Measurements from ENCODE around the gene MRPL2. TPM values are rescaled to one million over a fixed set of nuclear protein-coding genes. Genes with fewer than 3 reads are reported as not detected.

Gene MRPL2
- total RNA-seq, 1 experiment from 2014 or later = 123 TPM

- Mint-ChIP-seq H3K4me3 (ENCODE audit: unreplicated experiment) (peak overlapping the region; percentile 89), H3K9me3 (ENCODE audit: unreplicated experiment) (no peaks in the 10 kb centered on the region), H3K36me3 (ENCODE audit: insufficient read depth, unreplicated experiment) (peaks cover 49% of the 10 kb centered on the region), H3K27me3 (ENCODE audit: insufficient read depth, unreplicated experiment) (no peaks in the 10 kb centered on the region), H3K27ac (ENCODE audit: unreplicated experiment) (peak overlapping the region; percentile 80), H3K4me1 (ENCODE audit: low read depth, unreplicated experiment) (peaks cover 21% of the 10 kb centered on the region)
- Histone ChIP-seq H3K36me3 (ENCODE audit: control insufficient read depth, insufficient read depth, low read length) (peaks cover 3% of the 10 kb centered on the region), H3K4me3 (ENCODE audit: low read depth, low read length) (peak overlapping the region; percentile 63), H3K9me3 (no peaks in the 10 kb centered on the region), H3K27me3 (replicated peaks; ENCODE audit: control insufficient read depth, insufficient read depth, low read length) (no peaks in the 10 kb centered on the region), H3K4me1 (0 out of 2 replicates have a peak, but pooled peaks cover 4% of the 10 kb centered on the region)
- no TSS peak for BruUV-seq (replicated peaks)
- intact Hi-C loops (cut with micrococcal nuclease; ENCODE audit: unreplicated experiment) = no loop called here
- CTCF ChIA-PET = interaction anchor here (0.6 to 2.0 kb wide), 4 partner anchors 17 to 131 kb away, joined by 3 to 14 read pairs (median 7); partner anchors contain the start of genes CNPY3 and PEX6
- POLR2A ChIA-PET = interaction anchor here (0.6 to 2.2 kb wide), 10 partner anchors 11 to 1375 kb away, joined by 3 to 24 read pairs (median 6); partner anchors contain the start of genes CNPY3, CUL7, KLC4 and MRPL2
- no peak for DNase-seq
- no peak for TF ChIP-seq CTCF (IDR thresholded peaks at IDR 0.05; ENCODE audit: insufficient read depth in 1 of 2, low read depth in 1 of 2, low read length in 1 of 2, severe bottlenecking in 1 of 2, unreplicated experiment in 1 of 2)
Measured at GRCh38 chr6:43013097-43013842, 46.0 kb downstream of the MRPL2 start.

GRCh38 chr6:43012364-43012763 is 46.9 kb downstream of the MRPL2 start:
- intact Hi-C loops (cut with micrococcal nuclease; ENCODE audit: unreplicated experiment) = no loop called here
- CTCF ChIA-PET = interaction anchor here (0.9 kb wide), 1 partner anchor 41 kb away, joined by 3 read pairs; the partner anchor contains the start of gene CUL7
- no TSS peak for BruUV-seq (replicated peaks)

GRCh38 chr6:43011207-43011606 is 48.0 kb downstream of the MRPL2 start:
- POLR2A ChIA-PET = no interaction called here
- CTCF ChIA-PET = interaction anchor here (0.6 kb wide), 1 partner anchor 478 kb away, joined by 3 read pairs; no protein-coding TSS in a partner anchor
- Mint-ChIP-seq H3K4me1 (ENCODE audit: low read depth, unreplicated experiment) (peaks cover 21% of the 10 kb centered on the region), H3K36me3 (ENCODE audit: insufficient read depth, unreplicated experiment) (peaks cover 55% of the 10 kb centered on the region), H3K27ac (ENCODE audit: unreplicated experiment) (no peak overlapping the region), H3K9me3 (ENCODE audit: unreplicated experiment) (no peaks in the 10 kb centered on the region), H3K4me3 (ENCODE audit: unreplicated experiment) (no peak overlapping the region), H3K27me3 (ENCODE audit: insufficient read depth, unreplicated experiment) (no peaks in the 10 kb centered on the region)
- BruUV-seq (replicated peaks) = no TSS peak
- peaks cover 3% of the 10 kb centered on the region for H3K36me3 ChIP-seq (ENCODE audit: control insufficient read depth, insufficient read depth, low read length)
- no peak for DNase-seq
- no peak overlapping the region for H3K4me3 ChIP-seq (ENCODE audit: low read depth, low read length)
- no peaks in the 10 kb centered on the region for H3K9me3 ChIP-seq
- TF ChIP-seq CTCF (IDR thresholded peaks at IDR 0.05; ENCODE audit: insufficient read depth in 1 of 2, low read depth in 1 of 2, low read length in 1 of 2, severe bottlenecking in 1 of 2, unreplicated experiment in 1 of 2) = no peak
- 0 out of 2 replicates have a peak, but pooled peaks cover 4% of the 10 kb centered on the region for H3K4me1 ChIP-seq
- no peaks in the 10 kb centered on the region for H3K27me3 ChIP-seq (replicated peaks; ENCODE audit: control insufficient read depth, insufficient read depth, low read length)
- intact Hi-C loops (cut with micrococcal nuclease; ENCODE audit: unreplicated experiment) = no loop called here

More at GRCh38 chr6:43012364-43012763, 46.9 kb downstream of the MRPL2 start:
- no peaks in the 10 kb centered on the region for H3K9me3 ChIP-seq
- POLR2A ChIA-PET = no interaction called here
- H3K4me1 ChIP-seq = 0 out of 2 replicates have a peak, but pooled peaks cover 4% of the 10 kb centered on the region
- no peaks in the 10 kb centered on the region for H3K27me3 ChIP-seq (replicated peaks; ENCODE audit: control insufficient read depth, insufficient read depth, low read length)
- H3K27ac Mint-ChIP-seq (ENCODE audit: unreplicated experiment) = peak overlapping the region; percentile 80
- no peak for DNase-seq
- peak overlapping the region; percentile 89 for H3K4me3 Mint-ChIP-seq (ENCODE audit: unreplicated experiment)
- peaks cover 3% of the 10 kb centered on the region for H3K36me3 ChIP-seq (ENCODE audit: control insufficient read depth, insufficient read depth, low read length)
- H3K36me3 Mint-ChIP-seq (ENCODE audit: insufficient read depth, unreplicated experiment) = peaks cover 49% of the 10 kb centered on the region
- TF ChIP-seq CTCF (IDR thresholded peaks at IDR 0.05; ENCODE audit: insufficient read depth in 1 of 2, low read depth in 1 of 2, low read length in 1 of 2, severe bottlenecking in 1 of 2, unreplicated experiment in 1 of 2) = no peak
- H3K4me1 Mint-ChIP-seq (ENCODE audit: low read depth, unreplicated experiment) = peaks cover 21% of the 10 kb centered on the region
- no peaks in the 10 kb centered on the region for H3K27me3 Mint-ChIP-seq (ENCODE audit: insufficient read depth, unreplicated experiment)
- no peak overlapping the region for H3K4me3 ChIP-seq (ENCODE audit: low read depth, low read length)
- no peaks in the 10 kb centered on the region for H3K9me3 Mint-ChIP-seq (ENCODE audit: unreplicated experiment)

All from Caco-2 (cell line).